GM21515 (cell line): ENCODE data around the gene EPS8L3.
"Not testable (repeated sequence)": the region's sequence is repeated elsewhere in the genome, so short reads cannot be mapped to it uniquely, and the experiment has no call there.

Experiments
- ATAC-seq: cut with Tn5 transposase; IDR thresholded peaks from one replicate; pipeline ENCODE4 v1.9.1; 2021; ENCODE audit not compliant: unreplicated experiment

The EPS8L3 gene

GRCh38 chr1:109780982-109781381 is 17.3 kb upstream of the EPS8L3 start:
- ATAC-seq = no peak

- no peak for ATAC-seq
Measured at GRCh38 chr1:109777980-109778625, 14.4 kb upstream of the EPS8L3 start.

GRCh38 chr1:109777436-109777835 is 13.7 kb upstream of the EPS8L3 start:
- ATAC-seq = no peak

GRCh38 chr1:109776911-109777310 is 13.2 kb upstream of the EPS8L3 start:
- peak; percentile 45 for ATAC-seq

- no peak for ATAC-seq
Measured at GRCh38 chr1:109776206-109776835, 12.6 kb upstream of the EPS8L3 start.

DNA sequence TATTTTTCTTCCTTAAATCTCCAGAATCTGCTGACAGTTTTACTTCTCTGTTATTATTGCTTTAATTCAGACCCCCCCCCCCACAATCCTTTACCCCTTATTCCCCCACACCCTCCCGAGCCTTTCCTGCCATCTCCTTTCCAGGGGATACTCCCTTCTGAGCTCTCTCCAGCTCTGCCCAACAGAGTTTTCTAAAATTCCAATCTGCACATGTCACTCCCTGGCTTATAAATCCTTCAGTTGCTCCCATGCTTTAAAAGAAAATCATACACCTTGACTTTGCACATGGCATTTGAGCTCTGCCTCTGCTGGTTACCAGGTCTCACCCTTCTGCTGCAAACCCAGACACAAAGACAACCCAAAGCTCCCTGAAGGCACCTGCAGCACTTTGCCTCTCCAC is 11.7 kb upstream of the EPS8L3 start:
- no peak for ATAC-seq

GRCh38 chr1:109773900-109774485 is 10.3 kb upstream of the EPS8L3 start:
- no peak for ATAC-seq

GRCh38 chr1:109773203-109773899 is 9.6 kb upstream of the EPS8L3 start:
- peak; percentile 77 for ATAC-seq

- no peak for ATAC-seq
Measured at GRCh38 chr1:109772658-109773202, 9.0 kb upstream of the EPS8L3 start.

DNA sequence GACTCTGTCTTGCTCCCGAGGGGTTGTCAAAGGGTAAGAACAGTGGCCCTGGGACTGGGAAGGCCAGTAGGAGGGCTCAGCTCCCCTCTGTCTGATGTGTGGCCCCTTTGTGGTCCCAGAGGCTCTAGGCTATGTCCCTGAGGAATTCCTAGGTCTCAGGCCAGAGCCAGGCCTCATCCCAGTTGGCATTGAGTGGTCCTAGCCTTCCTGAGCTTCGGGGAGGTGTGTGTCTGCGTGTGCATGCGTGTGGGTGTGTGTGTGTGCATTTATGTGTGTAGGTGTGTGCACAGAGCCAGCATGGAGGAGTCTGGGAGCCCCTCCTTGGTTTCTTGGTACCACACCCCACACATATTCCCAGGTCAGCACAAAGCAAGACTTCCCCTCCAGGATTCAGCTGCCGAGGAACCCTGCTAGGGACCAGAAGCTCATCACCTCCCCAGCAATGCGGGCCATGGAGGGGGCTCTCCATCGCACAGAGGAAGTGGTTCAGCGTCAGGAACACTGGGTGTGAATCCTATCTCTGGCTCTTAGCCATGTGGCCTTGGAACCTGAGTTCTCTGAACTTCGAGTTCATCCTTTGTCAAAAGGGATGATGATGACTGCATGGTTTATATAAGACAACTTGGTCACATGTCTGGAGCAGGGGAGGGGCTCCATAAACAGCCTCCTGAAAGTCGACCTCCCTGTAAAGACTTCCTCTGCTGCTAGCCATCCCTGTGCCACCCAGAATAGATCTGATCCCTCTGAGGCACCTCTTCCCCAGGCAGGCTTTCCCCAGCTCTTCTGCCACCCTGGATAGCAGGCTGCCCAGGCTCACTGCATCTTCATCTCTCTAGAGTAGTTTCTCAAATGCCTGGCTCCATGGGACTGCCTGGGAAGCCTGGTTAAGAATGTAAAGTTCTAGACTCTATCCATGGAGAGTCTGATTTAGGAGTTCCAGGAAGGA is 8.3 kb upstream of the EPS8L3 start:
- ATAC-seq = no peak

GRCh38 chr1:109770331-109771095 is 6.8 kb upstream of the EPS8L3 start:
- no peak for ATAC-seq

DNA sequence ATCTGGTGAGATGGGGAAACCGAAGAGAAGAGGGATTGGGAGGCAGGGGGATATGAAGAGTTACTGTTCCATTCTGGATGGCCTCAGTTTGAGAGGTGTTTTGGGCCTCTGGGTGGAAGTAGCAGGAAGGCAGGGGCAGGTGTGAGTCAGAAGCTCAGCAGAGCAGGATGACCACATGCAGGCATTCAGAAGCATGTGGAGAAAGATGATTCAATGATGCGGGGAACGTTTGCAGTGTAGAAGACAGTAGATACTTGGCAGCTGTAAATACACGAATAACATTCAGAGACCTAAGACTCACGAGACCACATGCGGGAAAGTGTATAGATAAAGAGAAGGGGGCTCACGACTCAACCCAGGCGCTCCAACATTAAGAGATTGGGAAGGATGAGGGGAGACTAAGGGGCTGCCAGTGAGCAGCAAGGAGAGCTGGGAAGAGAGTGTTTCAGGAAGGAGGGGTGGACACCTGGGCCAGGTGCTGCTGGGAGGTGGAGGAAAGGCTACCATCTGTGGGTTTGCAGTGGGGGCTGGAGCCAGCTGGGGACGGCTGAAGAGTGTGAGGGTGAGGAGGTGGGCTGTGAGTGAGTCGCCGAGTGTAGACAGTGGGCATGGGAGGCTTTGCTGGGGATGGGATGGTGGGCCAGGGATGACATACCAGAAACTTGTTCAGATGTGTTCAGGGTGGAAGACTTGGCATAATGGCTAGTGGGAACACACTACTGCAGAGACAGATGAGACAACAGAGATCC is 5.8 kb upstream of the EPS8L3 start:
- ATAC-seq = no peak

GRCh38 chr1:109768820-109769219 is 5.1 kb upstream of the EPS8L3 start:
- no peak for ATAC-seq

GRCh38 chr1:109768335-109768650 is 4.6 kb upstream of the EPS8L3 start:
- ATAC-seq = no peak

GRCh38 chr1:109767637-109768334 is 4.1 kb upstream of the EPS8L3 start:
- no peak for ATAC-seq

DNA sequence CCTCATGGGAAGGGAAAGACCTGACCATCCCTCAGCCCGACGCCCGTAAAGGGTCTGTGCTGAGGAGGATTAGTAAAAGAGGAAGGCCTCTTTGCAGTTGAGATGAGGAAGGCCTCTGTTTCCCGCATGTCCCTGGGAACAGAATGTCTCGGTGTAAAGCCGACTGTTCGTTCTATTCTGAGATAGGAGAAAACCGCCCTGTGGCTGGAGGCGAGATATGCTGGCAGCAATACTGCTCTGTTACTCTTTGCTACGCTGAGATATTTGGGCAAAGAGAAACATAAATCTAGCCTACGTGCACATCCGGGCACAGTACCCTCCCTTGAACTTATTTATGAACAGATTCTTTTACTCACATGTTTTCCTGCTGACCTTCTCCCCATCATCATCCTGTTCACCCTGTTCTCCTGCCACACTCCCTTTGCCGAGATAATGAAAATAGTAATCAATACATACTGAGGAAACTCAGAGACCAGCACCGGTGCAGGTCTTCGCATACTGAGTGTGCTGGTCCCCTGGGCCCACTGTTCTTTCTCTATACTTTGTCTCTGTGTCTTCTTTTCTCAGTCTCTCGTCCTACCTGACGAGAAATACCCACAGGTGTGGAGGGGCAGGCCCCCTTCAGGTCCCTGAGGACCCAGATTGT is 3.4 kb upstream of the EPS8L3 start:
- ATAC-seq = not testable (repeated sequence)

DNA sequence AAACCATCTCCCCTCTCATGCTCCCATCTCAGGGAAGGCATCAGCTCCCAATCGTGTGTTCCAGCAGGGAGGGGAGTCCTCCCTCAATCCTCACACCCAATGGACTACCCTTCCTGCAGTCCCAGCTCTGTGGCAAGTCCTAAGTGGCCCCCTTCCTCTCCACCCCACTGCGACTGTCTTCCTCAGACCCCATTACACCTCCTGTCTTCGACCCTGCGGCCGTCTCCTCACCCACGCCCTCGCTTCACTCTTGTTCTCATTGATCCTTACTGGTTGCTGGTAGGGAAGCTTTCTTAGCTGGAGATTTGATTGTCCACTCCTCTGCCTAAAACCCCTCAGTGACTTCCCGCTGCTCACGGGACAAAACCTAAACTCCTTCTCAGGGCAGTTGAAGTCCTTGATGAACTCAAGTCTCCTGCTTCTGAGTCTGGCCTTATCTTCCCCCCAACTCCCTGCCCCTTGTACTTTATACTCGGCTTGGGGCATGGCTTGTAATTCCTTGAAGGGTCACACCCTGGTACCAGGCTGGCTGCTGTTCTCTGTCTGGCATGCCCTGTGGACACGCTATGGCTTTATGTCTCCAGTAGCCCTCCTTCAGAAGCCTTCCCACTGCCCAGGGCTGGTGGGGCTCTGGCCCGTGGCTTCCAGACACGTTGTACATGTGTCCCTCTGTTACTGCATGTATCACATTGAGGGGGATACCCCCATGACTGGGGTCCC is 2.3 kb upstream of the EPS8L3 start:
- ATAC-seq = no peak

- ATAC-seq = no peak
Measured at GRCh38 chr1:109765483-109765815, 1.7 kb upstream of the EPS8L3 start.
